ENCODE data around the gene MYL11.
"Not testable (repeated sequence)": the region's sequence is repeated elsewhere in the genome, so short reads cannot be mapped to it uniquely, and the experiment has no call there.

MYL11 gene, protein sequence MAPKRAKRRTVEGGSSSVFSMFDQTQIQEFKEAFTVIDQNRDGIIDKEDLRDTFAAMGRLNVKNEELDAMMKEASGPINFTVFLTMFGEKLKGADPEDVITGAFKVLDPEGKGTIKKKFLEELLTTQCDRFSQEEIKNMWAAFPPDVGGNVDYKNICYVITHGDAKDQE

DNA sequence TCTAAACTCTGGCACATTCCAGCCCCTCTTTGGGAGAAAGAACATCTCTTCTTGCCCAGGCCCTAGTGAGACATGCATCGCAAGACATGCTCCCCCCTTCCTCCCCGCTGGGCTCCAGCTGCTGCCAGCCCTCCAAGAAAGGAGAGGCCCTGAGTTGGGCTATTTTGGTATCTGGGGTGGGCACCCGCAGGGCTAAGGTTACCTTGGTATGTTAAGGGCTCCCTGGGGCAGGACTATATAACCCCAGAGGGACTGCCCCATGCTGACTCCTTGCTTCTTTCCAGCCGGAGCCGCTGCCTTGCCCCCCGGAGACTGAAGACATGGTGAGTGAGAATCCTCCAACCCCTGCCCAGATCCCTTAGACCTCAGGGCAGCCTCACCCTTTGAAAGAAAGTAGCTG is at the start of gene MYL11:
Gene MYL11, plus strand, starts transcription at position 265 of the 400 bp plus-strand sequence. Its CDS starts 56 bp downstream, at position 321.
- DNase-seq, result no peak

DNA sequence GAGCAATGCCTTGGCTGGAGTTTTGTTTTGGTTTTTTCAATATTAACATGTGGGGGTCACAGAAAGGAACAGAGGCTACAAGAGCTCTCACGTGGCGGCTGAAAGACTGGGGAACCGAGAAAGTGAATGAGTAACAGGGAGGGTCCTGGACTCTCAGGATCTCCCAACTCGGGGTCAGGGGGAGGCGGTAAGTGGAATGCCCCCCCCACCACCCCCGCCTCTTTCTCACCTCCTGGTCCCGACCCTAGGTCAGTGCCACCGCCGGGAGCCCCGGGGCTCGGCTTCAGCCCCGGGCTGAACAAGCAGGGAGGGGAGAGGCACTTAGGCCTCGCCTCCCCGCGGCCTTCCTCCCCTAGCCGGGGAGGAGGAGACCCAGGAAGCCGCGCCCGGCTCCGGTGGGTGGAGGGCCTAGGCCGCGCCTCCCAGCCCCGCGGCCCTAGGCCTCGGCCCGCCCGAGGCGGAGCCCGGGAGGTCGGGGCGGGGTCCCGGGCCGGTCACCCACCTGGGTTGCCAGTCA is 40.1 kb upstream of the MYL11 start:
- DNase-seq, result peak; percentile 77

DNA sequence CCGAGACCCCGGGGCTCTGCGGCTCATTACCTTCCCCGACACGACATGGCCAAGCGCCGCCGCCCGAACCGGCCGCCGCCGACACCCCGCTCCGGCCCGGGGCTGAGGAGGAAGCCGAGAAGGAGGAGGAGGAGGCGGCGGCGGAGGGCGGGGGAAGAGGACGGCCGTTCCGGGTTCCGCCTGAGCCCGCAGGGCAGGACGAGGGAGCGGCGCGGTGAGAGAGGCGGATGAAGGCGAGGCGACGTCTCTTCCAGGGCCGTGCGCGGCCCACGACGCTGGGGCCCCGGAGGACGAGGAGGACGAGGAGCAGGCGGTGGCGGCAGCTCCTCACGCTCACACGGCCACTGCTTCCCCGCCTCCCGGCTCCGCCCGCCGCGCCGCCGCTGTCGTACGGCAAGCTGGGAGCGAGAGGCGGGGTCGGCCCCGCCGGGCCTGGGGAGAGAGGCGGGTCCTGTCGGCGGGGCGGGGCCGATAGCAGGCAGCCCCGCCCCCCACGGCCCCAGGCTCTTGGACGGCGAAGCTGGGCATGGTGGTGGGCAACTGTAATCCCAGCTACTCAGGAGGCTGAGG is 39.5 kb upstream of the MYL11 start:
- peak; percentile 78 for DNase-seq

DNA sequence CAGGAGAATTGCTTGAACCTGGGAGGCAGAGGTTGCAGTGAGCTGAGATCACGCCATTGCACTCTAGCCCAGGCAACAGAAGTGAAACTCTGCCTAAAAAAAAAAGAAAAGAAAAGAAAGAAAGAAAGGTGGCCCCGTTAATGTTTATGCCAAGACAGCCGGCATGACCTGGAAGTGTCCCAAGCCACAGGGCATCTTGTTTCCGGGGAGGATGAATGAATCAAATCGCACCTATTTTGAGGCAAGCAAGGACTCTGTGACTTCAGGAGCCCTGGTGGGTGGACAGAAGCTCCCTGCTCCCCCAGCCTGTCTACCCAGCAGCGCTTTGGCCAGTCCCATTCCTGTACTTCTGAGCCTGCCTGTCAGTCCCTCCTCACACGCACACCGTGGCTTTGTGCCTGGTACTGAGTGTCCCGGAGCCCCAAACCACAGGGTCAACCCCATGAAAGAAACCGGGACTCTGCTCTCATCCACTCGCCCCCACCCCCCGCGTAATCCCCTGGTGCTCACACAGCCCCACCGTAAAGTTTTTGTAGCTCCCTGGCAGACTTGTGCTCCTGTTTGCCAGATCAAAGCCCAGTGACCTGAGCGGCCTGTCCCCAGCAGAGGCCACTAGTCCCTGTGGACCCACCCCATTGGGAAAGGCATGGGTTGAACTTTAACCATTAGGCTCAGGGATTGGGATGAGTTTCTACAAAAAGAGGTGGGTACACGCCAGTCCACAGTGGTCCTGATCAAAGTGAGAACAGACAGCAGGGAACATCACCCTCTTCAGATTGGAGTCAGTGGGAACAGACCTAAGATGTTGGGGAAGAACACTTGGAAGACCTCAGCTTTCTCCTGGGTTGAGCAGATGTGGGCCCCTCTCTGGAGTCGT is 38.8 kb upstream of the MYL11 start:
- no peak for DNase-seq

DNA sequence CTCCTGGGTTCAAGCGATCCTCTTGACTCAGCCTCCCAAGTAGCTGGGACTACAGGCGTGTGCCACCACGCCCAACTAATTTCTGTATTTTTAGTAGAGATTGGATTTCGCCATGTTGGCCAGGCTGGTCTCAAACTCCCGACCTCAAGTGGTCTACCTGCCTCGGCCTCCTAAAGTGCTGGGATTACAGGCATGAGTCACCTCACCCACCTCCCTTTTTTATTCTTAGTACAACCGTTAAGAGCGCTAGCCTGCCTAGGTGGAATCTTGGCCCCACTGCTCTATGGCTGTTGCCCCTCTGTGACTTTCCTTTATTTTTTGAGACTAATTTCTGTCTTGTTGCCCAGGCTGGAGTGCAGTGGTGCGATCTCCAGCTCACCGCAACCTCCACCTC is 36.6 kb upstream of the MYL11 start:
- not testable (repeated sequence) for DNase-seq

DNA sequence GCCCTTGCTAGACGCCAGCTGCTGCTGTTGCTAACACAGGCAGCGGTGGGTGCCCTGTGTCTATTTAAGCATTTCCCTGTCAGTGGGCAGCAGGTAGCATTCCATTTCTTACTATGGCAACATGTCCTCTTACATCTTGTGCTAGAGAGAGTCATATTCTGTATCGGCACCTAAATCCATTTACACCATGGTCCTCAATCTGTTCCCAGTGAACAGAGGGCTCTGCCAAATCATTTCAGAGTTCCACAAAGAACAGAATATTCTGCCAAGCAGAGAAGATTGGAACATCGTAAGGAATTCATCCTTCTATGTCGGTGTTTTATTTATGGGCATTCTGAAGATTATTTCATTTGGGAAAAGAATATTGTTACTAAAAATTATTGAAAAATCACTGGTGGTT is 35.9 kb upstream of the MYL11 start:
- DNase-seq, result not testable (repeated sequence)

DNA sequence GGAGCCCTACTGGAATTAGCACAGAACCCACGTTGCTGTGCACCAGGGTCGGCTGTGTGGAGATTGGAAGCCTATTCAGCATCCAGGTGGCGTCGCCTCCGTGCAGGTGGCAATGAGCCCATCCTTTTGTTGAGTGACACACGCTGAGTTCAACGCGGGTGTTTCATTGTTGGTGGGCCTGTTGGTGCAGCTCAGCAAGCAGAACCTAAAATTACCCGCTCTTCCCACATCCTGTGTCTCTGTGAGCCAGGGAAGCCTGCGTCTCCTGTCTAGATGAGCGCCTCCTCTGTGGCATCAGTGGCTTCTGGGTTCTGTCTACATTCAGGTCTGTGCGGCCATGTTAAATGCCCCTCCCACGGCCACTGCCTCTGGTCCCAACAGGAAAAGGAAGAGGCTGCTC is 34.0 kb upstream of the MYL11 start:
- no peak for DNase-seq

DNA sequence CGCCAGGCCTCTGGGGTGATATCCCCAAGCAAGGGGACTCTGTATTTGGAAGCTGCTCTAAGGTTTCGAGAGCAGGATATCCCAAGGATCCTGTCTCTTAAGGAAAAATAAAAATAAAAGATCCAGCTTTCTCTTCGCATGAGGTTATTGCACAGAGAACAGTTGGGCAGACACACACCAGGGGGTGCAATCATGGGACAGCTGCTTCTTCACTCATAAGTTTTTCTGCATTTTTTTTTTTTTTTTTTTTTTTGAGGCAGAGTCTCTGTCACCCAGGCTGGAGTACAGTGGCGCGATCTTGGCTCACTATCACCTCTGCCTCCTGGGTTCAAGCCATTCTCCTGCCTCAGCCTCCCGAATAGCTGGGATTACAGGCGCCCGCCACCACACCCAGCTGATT is 32.6 kb upstream of the MYL11 start:
- DNase-seq, result not testable (repeated sequence)

DNA sequence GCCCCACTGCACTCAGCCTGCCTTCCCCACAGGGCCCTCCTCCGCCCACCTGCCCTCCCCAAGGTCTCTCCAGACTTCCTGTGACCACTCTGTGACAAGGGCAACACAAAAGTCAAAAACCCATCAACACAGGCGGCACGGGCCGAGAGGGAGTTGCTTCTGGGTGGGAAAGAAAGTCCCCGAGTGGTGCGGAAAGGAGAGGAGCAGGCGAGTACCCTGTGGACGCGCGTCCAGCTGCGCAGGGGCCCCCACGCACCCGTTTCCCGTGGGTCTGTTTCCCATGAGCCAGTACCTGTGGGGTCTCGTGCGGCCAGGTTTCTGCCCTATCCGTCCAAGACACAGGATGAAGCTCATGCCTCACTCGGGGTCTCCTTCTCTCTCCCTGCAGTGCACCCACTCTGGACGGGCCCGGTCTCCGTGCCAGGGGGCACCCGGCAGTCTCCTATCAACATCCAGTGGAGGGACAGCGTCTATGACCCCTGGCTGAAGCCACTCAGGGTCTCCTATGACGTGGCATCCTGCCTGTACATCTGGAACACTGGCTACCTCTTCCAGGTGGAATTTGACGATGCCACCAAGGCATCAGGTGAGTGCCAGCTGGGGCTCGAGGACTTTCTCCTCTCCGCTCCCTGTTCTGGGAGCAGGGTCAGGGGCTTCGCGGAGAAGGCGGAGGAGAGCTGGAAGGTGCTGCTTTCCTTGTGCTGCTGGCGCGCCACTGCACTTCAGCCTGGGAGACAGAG is 31.7 kb upstream of the MYL11 start:
- no peak for DNase-seq

DNA sequence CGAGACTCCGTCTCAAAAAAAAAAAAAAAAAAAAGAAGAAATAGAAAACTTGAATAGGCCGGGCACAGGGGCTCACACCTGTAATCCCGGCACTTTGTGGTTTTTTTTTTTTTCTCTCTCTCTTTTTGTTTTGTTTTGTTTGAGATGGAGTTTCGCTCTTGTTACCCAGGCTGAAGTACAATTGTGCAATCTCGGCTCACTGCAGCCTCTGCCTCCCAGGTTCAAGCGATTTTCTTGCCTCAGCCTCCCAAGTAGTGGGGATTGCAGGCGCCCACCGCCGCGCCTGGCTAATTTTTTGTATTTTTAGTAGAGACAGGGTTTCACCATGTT is 31.1 kb upstream of the MYL11 start:
- DNase-seq, result not testable (repeated sequence)

DNA sequence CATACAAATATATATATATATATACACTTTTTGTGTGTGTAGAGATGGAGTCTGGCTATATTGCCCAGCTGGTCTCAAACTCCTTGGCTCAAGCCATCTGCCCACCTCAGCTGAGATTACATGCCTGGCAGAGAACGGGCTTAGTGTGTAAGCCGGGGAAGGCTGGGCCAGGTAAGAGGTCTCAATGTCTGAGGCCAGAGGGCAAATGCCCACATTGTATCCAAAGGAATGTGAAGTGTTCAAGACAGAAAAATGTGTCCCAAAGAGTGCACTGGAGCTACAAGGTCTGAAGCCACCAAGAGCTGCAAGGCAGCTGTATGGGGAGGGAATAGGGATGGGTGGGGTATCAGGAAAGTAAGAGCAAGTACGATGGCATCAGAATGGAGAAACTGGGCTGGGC is 28.3 kb upstream of the MYL11 start:
- no peak for DNase-seq

DNA sequence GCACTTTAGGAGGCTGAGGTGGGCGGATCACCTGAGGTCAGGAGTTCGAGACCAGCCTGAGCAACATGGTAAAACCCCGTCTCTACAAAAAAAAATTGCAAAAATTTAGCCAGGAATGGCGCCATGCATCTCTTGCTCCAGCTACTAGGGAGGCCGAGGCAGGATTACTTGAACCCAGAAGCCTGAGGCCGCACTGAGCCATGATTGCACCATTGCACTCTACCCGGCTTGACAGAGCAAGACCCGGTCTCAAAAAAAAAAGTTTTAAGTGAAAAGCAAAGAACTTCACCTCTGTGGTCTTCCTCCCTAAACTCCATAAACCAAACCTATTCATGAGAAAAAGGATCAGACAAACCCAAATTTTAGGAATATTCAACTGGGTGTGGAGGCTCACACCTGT is 26.5 kb upstream of the MYL11 start:
- no peak for DNase-seq

DNA sequence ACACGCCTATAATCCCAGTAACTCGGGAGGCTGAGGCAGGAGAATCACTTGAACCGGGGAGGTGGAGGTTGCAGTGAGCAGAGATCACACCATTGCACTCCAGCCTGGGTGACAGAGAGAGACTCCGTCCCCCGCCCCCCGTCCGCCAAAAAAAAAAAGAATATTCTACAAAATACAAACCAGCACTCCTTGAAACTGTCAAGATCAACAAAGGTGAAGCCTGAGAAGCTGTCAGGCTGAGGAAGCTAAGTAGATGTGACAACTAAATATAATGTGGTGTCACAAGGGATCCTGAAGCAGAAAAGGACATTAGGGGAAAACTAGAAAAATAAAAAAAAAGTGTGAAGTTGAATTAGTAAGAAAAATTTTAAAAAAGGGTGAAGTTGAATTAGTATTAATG is 25.7 kb upstream of the MYL11 start:
- DNase-seq, result no peak

DNA sequence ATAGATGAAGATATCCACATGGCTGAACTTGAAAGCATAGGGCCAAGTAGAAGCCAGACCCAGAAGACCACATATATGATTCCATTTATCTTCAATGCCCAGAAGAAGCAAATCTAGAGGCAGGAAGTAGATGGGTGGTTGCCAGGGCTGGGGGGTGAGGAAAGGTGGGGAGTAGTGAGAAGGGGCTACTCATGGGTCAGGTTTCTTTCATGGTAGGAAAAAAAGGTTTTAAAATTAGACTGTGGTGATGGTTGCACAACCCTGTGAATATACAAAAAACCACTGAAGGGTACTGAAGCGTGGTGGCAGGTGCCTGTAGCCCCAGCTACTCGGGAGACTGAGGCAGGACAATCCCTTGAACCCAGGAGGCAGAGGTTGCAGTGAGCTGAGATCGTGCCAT is 24.9 kb upstream of the MYL11 start:
- DNase-seq, result no peak

DNA sequence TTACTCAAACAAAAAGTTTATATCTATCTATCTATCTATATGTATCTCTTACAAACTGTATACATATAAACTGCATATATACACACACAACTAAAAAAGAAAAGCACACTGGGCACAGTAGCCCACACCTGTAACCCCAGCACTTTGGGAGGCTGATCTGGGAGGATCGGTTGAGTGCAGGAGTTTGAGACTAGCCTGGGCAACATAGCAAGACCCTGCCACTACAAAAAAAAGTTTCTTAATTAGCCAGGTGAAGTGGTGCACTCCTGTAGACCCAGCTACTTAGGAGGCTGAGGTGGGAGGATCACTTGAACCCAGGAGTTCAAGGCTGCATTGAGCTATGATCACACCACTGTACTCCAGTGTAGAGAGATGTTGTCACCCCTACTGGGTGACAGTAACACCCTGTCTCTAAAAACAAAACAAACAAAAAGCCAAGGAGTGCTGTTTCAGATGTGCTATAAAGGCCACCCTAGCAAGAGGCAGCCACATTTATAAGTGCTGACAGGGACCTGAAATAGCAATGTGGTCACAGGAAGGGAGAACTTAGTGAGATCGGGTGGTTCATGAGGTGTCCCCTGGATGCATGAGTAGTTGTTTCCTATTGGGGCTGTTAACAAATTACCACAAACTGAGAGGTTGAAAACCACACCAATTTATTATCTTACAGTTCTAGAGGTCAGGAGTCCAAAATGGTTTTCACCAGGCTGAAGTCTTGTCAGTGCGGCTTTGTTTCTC is 24.3 kb upstream of the MYL11 start:
- DNase-seq, result no peak

DNA sequence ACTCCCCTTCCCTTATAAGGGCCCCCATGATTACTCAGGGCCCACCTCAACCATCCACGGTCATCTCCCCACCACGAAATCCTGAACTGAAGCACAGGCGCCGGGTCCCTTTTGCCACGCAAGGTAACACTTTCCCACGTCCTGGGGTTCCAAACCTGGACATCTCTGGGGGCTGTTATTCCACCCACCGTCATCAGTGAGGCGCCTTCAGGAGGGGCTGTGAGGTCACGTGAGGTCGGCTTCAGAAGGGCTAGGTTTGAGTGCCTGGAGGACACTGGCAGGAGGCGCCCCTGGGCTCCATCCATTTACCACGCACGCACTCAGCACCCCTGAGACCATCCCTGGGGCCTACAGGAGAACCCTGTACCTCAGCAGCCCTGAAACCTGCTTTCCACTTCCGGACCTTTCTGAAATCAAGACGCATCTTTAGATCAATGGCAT is 23.6 kb upstream of the MYL11 start:
- no peak for DNase-seq

DNA sequence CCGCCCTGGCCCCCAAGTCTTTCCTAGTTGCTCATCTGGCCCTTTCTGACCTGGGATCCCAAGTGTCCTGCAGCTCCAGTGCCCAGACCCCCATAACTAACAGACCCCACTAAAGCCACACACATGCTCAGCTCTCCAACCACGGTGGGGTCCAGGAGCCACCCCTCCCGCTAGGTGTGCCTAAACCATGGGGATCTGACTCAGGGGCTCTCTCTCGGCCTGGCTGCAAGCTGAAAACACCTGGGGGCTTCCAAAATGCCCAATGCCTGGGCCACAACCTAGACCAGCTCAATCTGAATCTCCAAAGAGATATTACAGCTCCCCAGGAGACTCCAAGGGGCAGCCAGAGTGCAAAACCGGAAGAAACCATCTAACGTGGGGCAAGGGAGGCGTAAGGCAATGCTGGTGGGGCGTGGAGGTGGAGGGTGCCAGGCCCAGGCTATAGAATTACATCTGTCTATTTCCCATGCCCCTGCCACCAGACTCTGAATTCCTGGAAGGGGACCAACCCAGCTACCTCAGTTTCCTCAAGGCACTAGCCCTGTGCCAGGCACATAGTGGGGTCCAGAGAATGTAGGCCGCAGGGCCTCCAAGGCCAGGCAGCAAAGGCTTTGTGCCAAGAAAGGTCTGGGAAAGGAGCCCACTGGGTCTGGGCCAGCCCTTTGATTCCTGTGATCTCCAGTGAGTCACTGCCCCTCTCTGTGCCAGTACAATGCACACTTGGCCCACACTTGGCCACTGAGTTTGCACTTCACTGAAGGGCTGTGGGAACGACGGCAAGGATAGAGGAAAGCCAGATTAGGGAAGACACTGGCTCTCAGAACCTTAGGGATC is 22.8 kb upstream of the MYL11 start:
- peak; percentile 58 for DNase-seq

DNA sequence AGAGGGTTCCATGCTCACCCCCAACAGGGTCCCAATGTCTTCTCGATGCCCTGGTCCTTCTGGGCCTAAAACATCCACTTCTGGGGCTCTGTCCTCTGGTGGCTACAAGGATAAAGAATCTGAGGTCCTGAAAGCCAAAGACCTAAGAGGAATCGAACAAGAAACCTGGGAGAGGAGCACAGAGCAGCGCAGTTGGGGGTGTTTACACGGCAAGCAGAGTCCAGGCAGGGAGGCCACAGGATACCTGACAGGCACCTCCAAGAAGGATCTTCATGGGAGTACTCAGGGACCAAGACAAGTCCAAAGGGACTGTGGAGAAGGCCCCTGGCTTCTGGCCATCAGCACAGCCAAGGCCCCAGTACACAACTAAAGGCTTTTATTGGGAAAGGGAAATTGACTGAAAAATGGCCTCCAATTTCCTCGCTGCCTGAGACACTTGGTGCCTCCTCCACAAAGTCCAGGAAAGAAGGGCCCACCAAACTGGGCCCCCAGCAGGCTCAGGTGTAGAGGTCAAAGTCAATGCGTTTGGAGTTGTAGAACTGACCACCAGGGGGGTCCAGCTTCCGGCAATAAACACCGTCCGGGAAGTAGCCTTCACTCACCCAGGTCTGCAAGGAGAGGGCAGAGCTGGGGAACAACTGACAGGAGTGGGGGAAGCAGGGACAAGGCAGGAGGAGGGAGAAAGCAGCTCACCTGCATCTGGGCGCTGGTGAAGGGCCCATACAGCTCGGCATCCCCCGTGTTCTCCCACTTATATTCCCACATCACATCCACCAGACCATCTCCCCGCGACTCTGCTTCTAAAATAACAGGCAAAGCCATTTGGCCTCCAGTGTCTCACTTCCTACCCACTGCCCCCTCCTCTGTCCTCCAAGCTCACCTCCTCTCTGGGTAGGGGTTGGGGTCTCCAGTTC is 21.9 kb upstream of the MYL11 start:
- DNase-seq, result no peak

DNA sequence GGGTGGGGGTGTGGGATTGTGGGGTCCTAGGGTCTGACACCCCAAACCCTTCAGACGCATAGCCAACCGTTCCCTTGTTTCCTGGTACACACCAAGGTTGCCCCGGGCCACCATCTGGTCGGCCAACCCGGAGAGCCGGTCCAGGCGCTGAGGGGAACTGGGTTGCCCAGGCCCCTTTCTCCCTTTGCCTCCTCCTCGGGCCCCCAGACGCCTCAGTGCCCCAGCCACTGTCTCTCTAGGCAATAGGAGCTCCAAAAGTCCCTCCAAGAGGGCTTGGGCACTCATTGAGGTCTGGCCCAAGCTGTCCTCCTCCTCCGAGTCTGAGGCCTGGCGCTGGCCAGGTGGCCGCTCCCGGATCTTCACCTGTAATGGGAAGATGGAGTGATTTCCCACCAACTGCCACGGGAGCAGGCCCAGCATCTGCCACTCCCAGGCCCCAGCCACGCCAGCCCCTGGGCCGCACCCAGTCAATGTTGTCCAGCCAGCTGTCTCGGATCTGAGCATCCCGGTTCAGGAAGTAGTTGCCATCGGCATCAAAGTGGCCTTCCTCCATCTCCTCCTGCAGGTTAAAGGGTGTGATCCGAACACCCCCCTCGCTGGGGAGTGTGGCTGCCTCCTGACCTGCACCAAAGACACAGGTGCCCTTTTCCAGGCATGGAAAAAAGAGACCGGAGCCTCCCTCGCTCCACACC is 21.0 kb upstream of the MYL11 start:
- no peak for DNase-seq

Data from fibroblast of skin of right quadriceps (primary cell).